Activated CD8-positive, alpha-beta T cell treated with anti-CD3 and anti-CD28 coated beads for 36 hours (primary cell): Measurements from ENCODE around the gene ZBTB11. TPM values are rescaled to one million over a fixed set of nuclear protein-coding genes. Genes with fewer than 3 reads are reported as not detected.

Source experiments
- ATAC-seq: fragments of 200-7000 bp; cut with Tn5 transposase; one replicate; pipeline ENCODE4 v1.10.0; 2021; ENCODE audit warnings: mild to moderate bottlenecking, moderate library complexity
- CTCF ChIA-PET: fragments of 350-600 bp; sonication (Branson Sonifier 250); formaldehyde crosslinking; loops from one replicate; lab custom pipeline; 2021; ENCODE audit warnings: antibody characterized with exemption; lab: Charles Lee
- POLR2A ChIA-PET: fragments of 350-600 bp; sonication (Branson Sonifier 250); formaldehyde crosslinking; loops from one replicate; lab custom pipeline; 2021; ENCODE audit warnings: antibody characterized with exemption; lab: Charles Lee
- DNase-seq: peaks from one replicate; pipeline ENCODE4 v3.0.0-alpha.2; 2020
- H3K27ac Mint-ChIP-seq: one replicate; pipeline ENCODE4 v1.8.0; 2021; ENCODE audit warnings: mild to moderate bottlenecking, mixed read lengths
- H3K27me3 Mint-ChIP-seq: one replicate; pipeline ENCODE4 v1.8.0; 2021; ENCODE audit warnings: mixed read lengths
- H3K36me3 Mint-ChIP-seq: one replicate; pipeline ENCODE4 v1.8.0; 2021; ENCODE audit warnings: low read depth, mixed read lengths
- H3K4me1 Mint-ChIP-seq: one replicate; pipeline ENCODE4 v1.8.0; 2021; ENCODE audit warnings: low read depth, mixed read lengths
- H3K4me3 Mint-ChIP-seq: one replicate; pipeline ENCODE4 v1.8.0; 2021; ENCODE audit warnings: mild to moderate bottlenecking, moderate library complexity, mixed read lengths
- H3K9me3 Mint-ChIP-seq: one replicate; pipeline ENCODE4 v1.8.0; 2021; ENCODE audit warnings: mixed read lengths
- CTCF ChIP-seq: fragments of 200-600 bp; IDR thresholded peaks from one replicate; pipeline ENCODE4 v1.8.0; 2022; ENCODE audit warnings: antibody characterized with exemption, mild to moderate bottlenecking
- intact Hi-C: fragments of 100-400 bp; cut with micrococcal nuclease; formaldehyde crosslinking; loops from one replicate; pipeline ENCODE4 v1.10.0; 2022
- total RNA-seq, 2 experiments: library from RNA; stranded (reverse); gene quantifications; one replicate each; pipeline ENCODE4 v1.2.3, GENCODE V29; 2021

Gene ZBTB11
- total RNA-seq, 2 experiments from 2014 or later: 28.5 to 29.6 TPM

- no peak for DNase-seq
- POLR2A ChIA-PET: interaction anchor here (1.5 kb wide), 1 partner anchor 66 kb away, joined by 4 read pairs; the partner anchor contains the start of gene PCNP
- no peaks in the 10 kb centered on the region for H3K27me3 Mint-ChIP-seq
- intact Hi-C loops: loop anchor here (5.0 kb wide), 1 partner anchor 68 kb away; the partner anchor contains the start of gene PCNP
- CTCF ChIA-PET: no interaction called here
- no peak overlapping the region for H3K4me3 Mint-ChIP-seq
- ATAC-seq: no peak
- no peaks in the 10 kb centered on the region for H3K9me3 Mint-ChIP-seq
- H3K36me3 Mint-ChIP-seq: no peaks in the 10 kb centered on the region
- H3K27ac Mint-ChIP-seq: no peak overlapping the region
- H3K4me1 Mint-ChIP-seq: peaks cover 27% of the 10 kb centered on the region
- no peak for TF ChIP-seq CTCF
These were observed 36.7 kb downstream of the ZBTB11 start for GRCh38 chr3:101640256-101640655.

GRCh38 chr3:101639280-101639963 lies 37.5 kb downstream of the ZBTB11 start:
- Mint-ChIP-seq H3K4me3 (no peak overlapping the region), H3K9me3 (no peaks in the 10 kb centered on the region), H3K27me3 (no peaks in the 10 kb centered on the region), H3K27ac (no peak overlapping the region), H3K4me1 (peaks cover 19% of the 10 kb centered on the region), H3K36me3 (no peaks in the 10 kb centered on the region)
- no peak for TF ChIP-seq CTCF
- ChIA-PET CTCF (interaction anchor here (1.0 to 2.5 kb wide), 4 partner anchors 13 to 65 kb away, joined by 4 to 12 read pairs (median 4); partner anchors contain the start of gene PCNP), POLR2A (no interaction called here)
- ATAC-seq (no peak), DNase-seq (no peak)
- intact Hi-C loops: no loop called here

- no peaks in the 10 kb centered on the region for H3K9me3 Mint-ChIP-seq
- CTCF ChIA-PET: interaction anchor here (1.0 to 2.5 kb wide), 4 partner anchors 14 to 64 kb away, joined by 4 to 12 read pairs (median 4); partner anchors contain the start of gene PCNP
- intact Hi-C loops: no loop called here
- no peak overlapping the region for H3K4me3 Mint-ChIP-seq
- H3K36me3 Mint-ChIP-seq: no peaks in the 10 kb centered on the region
- DNase-seq (no peak), ATAC-seq (no peak)
- no peaks in the 10 kb centered on the region for H3K27me3 Mint-ChIP-seq
- TF ChIP-seq CTCF: no peak
- POLR2A ChIA-PET: no interaction called here
- H3K27ac Mint-ChIP-seq: no peak overlapping the region
- peaks cover 8% of the 10 kb centered on the region for H3K4me1 Mint-ChIP-seq
These were observed 38.6 kb downstream of the ZBTB11 start for GRCh38 chr3:101638261-101638745.

GRCh38 chr3:101637451-101637850 lies 39.5 kb downstream of the ZBTB11 start:
- intact Hi-C loops: no loop called here
- no peaks in the 10 kb centered on the region for H3K27me3 Mint-ChIP-seq
- ChIA-PET POLR2A (no interaction called here), CTCF (interaction anchor here (2.5 kb wide), 1 partner anchor 63 kb away, joined by 12 read pairs; the partner anchor contains the start of gene PCNP)
- no peak for TF ChIP-seq CTCF
- peaks cover 4% of the 10 kb centered on the region for H3K4me1 Mint-ChIP-seq
- no peaks in the 10 kb centered on the region for H3K9me3 Mint-ChIP-seq
- H3K27ac Mint-ChIP-seq: no peak overlapping the region
- DNase-seq (no peak), ATAC-seq (no peak)
- no peaks in the 10 kb centered on the region for H3K36me3 Mint-ChIP-seq
- H3K4me3 Mint-ChIP-seq: no peak overlapping the region
